K562 (cell line): Measurements from ENCODE around the gene KLHL24. TPM values are rescaled to one million over a fixed set of nuclear protein-coding genes. Genes with fewer than 3 reads are reported as not detected.

Source experiments
- ATAC-seq: fragments of 200-7000 bp; cut with Tn5 transposase; 3 replicates; pipeline ENCODE4 v1.9.1; 2020; ENCODE audit warnings: moderate library complexity
- BruUV-seq: library from RNA; stranded (reverse); fragments of 400-500 nt; replicated peaks from 2 replicates; lab custom pipeline; 2021; lab: Mats Ljungman, UMichigan
- CTCF ChIA-PET: fragments of 300-600 bp; formaldehyde crosslinking; extraction: SDS; loops from one replicate; lab custom pipeline; 2021; ENCODE audit warnings: low intra/inter-chr PET ratio; lab: Yijun Ruan, JAX
- POLR2A ChIA-PET: fragments of 300-600, 350-650 bp; sonication (Branson Sonifier 250); formaldehyde crosslinking; extraction: SDS; loops from one replicate; lab custom pipeline; 2021; ENCODE audit warnings: antibody characterized with exemption, inconsistent platforms; lab: Yijun Ruan, JAX
- DNase-seq, 4 experiments: peaks; one replicate each; pipeline versions ENCODE4 v3.0.0 to v3.0.0-alpha.2; 2011 to 2018; ENCODE audit warnings: low spot score in 3 of 4, mixed read lengths in 3 of 4; ENCODE audit errors: extremely low read depth in 1 of 4
- FAIRE-seq: peaks from 2 replicates; lab custom pipeline; 2011; peaks lifted over from hg19 to GRCh38; lab: Jason Lieb, UNC
- H2AFZ ChIP-seq: 2 replicates; pipeline ENCODE4 v1.6.0; 2011; ENCODE audit warnings: low read depth, low read length, control low read depth, inconsistent platforms
- H3K27ac ChIP-seq: fragments of 200-600 bp; 3 replicates; pipeline ENCODE4 v1.8.0; 2011; ENCODE audit warnings: low read depth, mild to moderate bottlenecking, control low read depth, inconsistent platforms, low read length, moderate library complexity, mixed read lengths; ENCODE audit errors: extremely low read depth
- H3K27me3 ChIP-seq, 2 experiments: fragments of 300-600 bp in 1 of 2; 2 replicates in 1 of 2; 3 replicates in 1 of 2; pipeline versions ENCODE4 v1.6.0 to v1.8.0; 2011; ENCODE audit warnings: inconsistent platforms in 2 of 2, low read length in 2 of 2, mild to moderate bottlenecking in 1 of 2, mixed read lengths in 1 of 2, moderate library complexity in 1 of 2; ENCODE audit not compliant: control insufficient read depth in 2 of 2, insufficient read depth in 2 of 2
- H3K36me3 ChIP-seq: fragments of 300-600 bp; 3 replicates; pipeline ENCODE4 v1.8.0; 2011; ENCODE audit warnings: mild to moderate bottlenecking, low read length, inconsistent platforms; ENCODE audit not compliant: control insufficient read depth, insufficient read depth
- H3K4me1 ChIP-seq, 2 experiments: fragments of 200-600 bp in 1 of 2; replicated peaks in 1 of 2; 2 replicates in 1 of 2; 3 replicates in 1 of 2; pipeline versions ENCODE4 v1.5.1 to v1.8.0; 2011; ENCODE audit warnings: inconsistent platforms in 2 of 2, low read length in 2 of 2, mild to moderate bottlenecking in 1 of 2, mixed read lengths in 1 of 2, moderate library complexity in 1 of 2; ENCODE audit not compliant: control insufficient read depth in 2 of 2, insufficient read depth in 2 of 2
- H3K4me2 ChIP-seq: 2 replicates; pipeline ENCODE4 v1.6.1; 2011; ENCODE audit warnings: low read length, control low read depth, inconsistent platforms, mixed read lengths; ENCODE audit not compliant: insufficient read depth
- H3K4me3 ChIP-seq: fragments of 200-600 bp; sonication (generic), shearing (Covaris generic); 2 replicates; pipeline ENCODE4 v1.5.1; 2016; ENCODE audit warnings: control low read depth, inconsistent platforms
- H3K79me2 ChIP-seq: fragments of 200-600 bp; 3 replicates; pipeline ENCODE4 v1.8.0; 2011; ENCODE audit warnings: low read length, inconsistent platforms; ENCODE audit not compliant: control insufficient read depth, insufficient read depth
- H3K9ac ChIP-seq, 2 experiments: 2 replicates each; pipeline versions ENCODE4 v1.6.0 to v1.6.1; 2011; ENCODE audit warnings: low read depth in 2 of 2, low read length in 2 of 2, control low read depth in 1 of 2, inconsistent platforms in 1 of 2, mild to moderate bottlenecking in 1 of 2, mixed read lengths in 1 of 2; ENCODE audit not compliant: insufficient read depth in 1 of 2
- H3K9me1 ChIP-seq: one replicate; pipeline ENCODE4 v1.6.0; 2011; ENCODE audit warnings: inconsistent platforms, mild to moderate bottlenecking, low read length, moderate library complexity; ENCODE audit not compliant: control insufficient read depth, insufficient read depth
- H3K9me3 ChIP-seq: replicated peaks from 2 replicates; pipeline ENCODE4 v1.5.1; 2011; ENCODE audit warnings: low read depth, low read length, inconsistent platforms; ENCODE audit not compliant: control insufficient read depth, insufficient read depth
- H4K20me1 ChIP-seq: replicated peaks from 2 replicates; pipeline ENCODE4 v1.6.1; 2011; ENCODE audit warnings: low read length, inconsistent platforms, mixed read lengths; ENCODE audit not compliant: control insufficient read depth, insufficient read depth
- ESRRB ChIP-seq: fragments of 250-450 bp; sonication (Bioruptor Pico); IDR thresholded peaks from 2 replicates; pipeline ENCODE4 v1.5.0; 2020; ENCODE audit warnings: mild to moderate bottlenecking, moderate library complexity, borderline replicate concordance
- JUNB ChIP-seq: fragments of 450-650 bp; formaldehyde crosslinking; conservative IDR thresholded peaks from 2 replicates; pipeline ENCODE4 v1.4.0; 2020; ENCODE audit warnings: mild to moderate bottlenecking
- MAFG ChIP-seq: fragments of 450-650 bp; conservative IDR thresholded peaks from 2 replicates; pipeline ENCODE4 v1.6.1; 2016; ENCODE audit warnings: missing genetic modification characterization, missing compliant biosample characterization
- NFYB ChIP-seq: IDR thresholded peaks from 2 replicates; pipeline ENCODE4 v1.6.1; 2011; ENCODE audit warnings: mild to moderate bottlenecking, moderate library complexity; ENCODE audit not compliant: insufficient read length; ENCODE audit errors: extremely low read depth
- PHF21A ChIP-seq: fragments of 450-650 bp; IDR thresholded peaks from 2 replicates; pipeline ENCODE4 v1.6.1; 2017; ENCODE audit warnings: low read depth, borderline replicate concordance
- RFX5 ChIP-seq: IDR thresholded peaks from 2 replicates; pipeline ENCODE4 v1.6.1; 2011; ENCODE audit warnings: low read depth, mild to moderate bottlenecking, improper control_type of control experiment, low read length
- SNAPC5 ChIP-seq: fragments of 250-450 bp; sonication (Bioruptor Pico); IDR thresholded peaks from 2 replicates; pipeline ENCODE4 v1.8.0; 2021; ENCODE audit warnings: moderate library complexity, mild to moderate bottlenecking, inconsistent platforms
- STAT5B ChIP-seq: fragments of 250-450 bp; sonication (Bioruptor Pico); IDR thresholded peaks from 2 replicates; pipeline ENCODE4 v1.8.0; 2021; ENCODE audit warnings: mild to moderate bottlenecking, inconsistent platforms
- ZC3H4 ChIP-seq: sonication (generic); formaldehyde crosslinking; IDR thresholded peaks from 2 replicates; pipeline ENCODE4 v1.9.0; 2021; ENCODE audit warnings: missing genetic modification reagents, borderline replicate concordance
- ZZZ3 ChIP-seq: fragments of 450-650 bp; IDR thresholded peaks from 2 replicates; pipeline ENCODE4 v1.6.1; 2016; ENCODE audit warnings: antibody characterized with exemption, mild to moderate bottlenecking, moderate library complexity
- WGBS: fragments of 100-300 bp; shearing (Covaris generic); methylation state at CpG from one replicate; pipeline ENCODE4 v1.1.6; 2016; ENCODE audit warnings: low coverage, mixed read lengths; ENCODE audit not compliant: insufficient coverage; ENCODE audit errors: missing lambda C conversion rate; 5-methylcytosine and 5-hydroxymethylcytosine counted together
- in situ Hi-C: fragments of 300-500 bp; cut with MboI; formaldehyde crosslinking; loops from 4 replicates; pipeline ENCODE4 v1.15.0; 2018; ENCODE audit warnings: inconsistent platforms, mixed read lengths
- intact Hi-C: fragments of 100-400 bp; cut with micrococcal nuclease; formaldehyde crosslinking; loops from 2 replicates; pipeline ENCODE4 v1.14.2; 2022
- polyA plus RNA-seq, 8 experiments: library from polyadenylated mRNA; depleted of rRNA in 4 of 8; stranded (reverse) in 5 of 8; unstranded in 3 of 8; fragments of >200 nt; fragmentation: Nextera tagmentation in 2 of 8; fragmentation: Illumina TruSeq in 1 of 8; extraction: Ambion mirVana in 2 of 8; extraction: Trizol in 1 of 8; gene quantifications; 2 replicates each; pipeline versions ENCODE4 v1.2.1 to v1.2.3, GENCODE V29; 2011 to 2014; ENCODE audit warnings: inconsistent platforms in 1 of 8, missing spikeins in 1 of 8
- total RNA-seq, 7 experiments: library from RNA; depleted of rRNA in 6 of 7; stranded (reverse); fragments of >200 nt in 6 of 7; fragmentation: Illumina TruSeq in 2 of 7; extraction: Trizol in 2 of 7; gene quantifications; 2 replicates each; pipeline versions ENCODE4 v1.2.1 to v1.2.3, GENCODE V29; 2011 to 2021; ENCODE audit warnings: low replicate concordance in 1 of 7
- TF ChIP-seq, protein P1 (sequence below): IDR thresholded peaks from 2 replicates; pipeline ENCODE4 v1.6.1; 2014; ENCODE audit warnings: antibody characterized with exemption
- TF ChIP-seq, protein P2 (sequence below): fragments of 250-450 bp; sonication (Bioruptor Pico); IDR thresholded peaks from 2 replicates; pipeline ENCODE4 v1.4.0; 2020; ENCODE audit warnings: mild to moderate bottlenecking, moderate library complexity, borderline replicate concordance

KLHL24 gene
- total and polyA plus RNA-seq, 9 of the 15 experiments (the other 6 are each of a cell fraction or from before 2014, with no cell fraction given), result 3.3 to 21.2 (median 14.2) TPM

DNA sequence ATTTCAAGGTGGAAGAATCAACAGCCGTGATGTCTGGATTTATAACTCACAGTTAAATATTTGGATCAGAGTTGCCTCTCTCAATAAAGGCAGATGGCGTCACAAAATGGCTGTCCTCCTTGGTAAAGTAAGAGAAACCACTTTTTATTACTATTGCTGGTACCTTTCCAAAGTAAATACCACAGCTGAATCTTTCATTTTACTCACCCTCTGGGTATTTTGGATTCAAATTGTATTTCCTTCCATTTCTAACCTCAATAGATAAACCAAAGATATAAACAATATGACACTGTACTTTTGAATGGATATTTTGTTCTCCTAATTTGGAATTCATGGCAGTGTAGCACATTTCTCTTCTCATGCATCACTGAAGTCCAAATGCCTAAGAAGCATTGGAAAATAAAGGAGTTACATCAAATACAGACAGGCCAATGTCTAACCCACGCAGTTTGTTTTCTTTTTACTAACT lies 29.5 kb downstream of the KLHL24 start:
- no peaks in the 10 kb centered on the region for H4K20me1 ChIP-seq
- no peaks in the 10 kb centered on the region for H3K4me1 ChIP-seq
- H3K4me2 ChIP-seq, result no peak overlapping the region
- H3K27ac ChIP-seq, result no peak overlapping the region
- ATAC-seq, result no peak
- H3K36me3 ChIP-seq, result no peaks in the 10 kb centered on the region
- no TSS peak for BruUV-seq
- no peaks in the 10 kb centered on the region for H3K79me2 ChIP-seq
- no peak overlapping the region for H3K4me3 ChIP-seq
- POLR2A ChIA-PET, result no interaction called here
- no peak for DNase-seq
- no peak for FAIRE-seq
- no peaks in the 10 kb centered on the region for H3K9me1 ChIP-seq
- no peak overlapping the region for H3K9ac ChIP-seq
- 55% methylated on average over 3 of the region's 3 CpGs for WGBS
- H3K9me3 ChIP-seq, result no peaks in the 10 kb centered on the region
- CTCF ChIA-PET, result no interaction called here
- no peak overlapping the region for H2AFZ ChIP-seq
- in situ Hi-C loops, result no loop called here
- TF ChIP-seq NFYB (no peak), ZZZ3 (no peak), ESRRB (CRISPR knock-in tag) (no peak), STAT5B (CRISPR knock-in tag) (no peak), SNAPC5 (CRISPR knock-in tag) (no peak), MAFG (tag) (no peak), JUNB (CRISPR knock-in tag) (no peak), ZC3H4 (CRISPR knock-in tag) (no peak), PHF21A (no peak), RFX5 (no peak)
- TF ChIP-seq, protein P1, sequence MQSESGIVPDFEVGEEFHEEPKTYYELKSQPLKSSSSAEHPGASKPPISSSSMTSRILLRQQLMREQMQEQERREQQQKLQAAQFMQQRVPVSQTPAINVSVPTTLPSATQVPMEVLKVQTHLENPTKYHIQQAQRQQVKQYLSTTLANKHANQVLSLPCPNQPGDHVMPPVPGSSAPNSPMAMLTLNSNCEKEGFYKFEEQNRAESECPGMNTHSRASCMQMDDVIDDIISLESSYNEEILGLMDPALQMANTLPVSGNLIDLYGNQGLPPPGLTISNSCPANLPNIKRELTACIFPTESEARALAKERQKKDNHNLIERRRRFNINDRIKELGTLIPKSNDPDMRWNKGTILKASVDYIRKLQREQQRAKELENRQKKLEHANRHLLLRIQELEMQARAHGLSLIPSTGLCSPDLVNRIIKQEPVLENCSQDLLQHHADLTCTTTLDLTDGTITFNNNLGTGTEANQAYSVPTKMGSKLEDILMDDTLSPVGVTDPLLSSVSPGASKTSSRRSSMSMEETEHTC, result no peak
- TF ChIP-seq, protein P2, sequence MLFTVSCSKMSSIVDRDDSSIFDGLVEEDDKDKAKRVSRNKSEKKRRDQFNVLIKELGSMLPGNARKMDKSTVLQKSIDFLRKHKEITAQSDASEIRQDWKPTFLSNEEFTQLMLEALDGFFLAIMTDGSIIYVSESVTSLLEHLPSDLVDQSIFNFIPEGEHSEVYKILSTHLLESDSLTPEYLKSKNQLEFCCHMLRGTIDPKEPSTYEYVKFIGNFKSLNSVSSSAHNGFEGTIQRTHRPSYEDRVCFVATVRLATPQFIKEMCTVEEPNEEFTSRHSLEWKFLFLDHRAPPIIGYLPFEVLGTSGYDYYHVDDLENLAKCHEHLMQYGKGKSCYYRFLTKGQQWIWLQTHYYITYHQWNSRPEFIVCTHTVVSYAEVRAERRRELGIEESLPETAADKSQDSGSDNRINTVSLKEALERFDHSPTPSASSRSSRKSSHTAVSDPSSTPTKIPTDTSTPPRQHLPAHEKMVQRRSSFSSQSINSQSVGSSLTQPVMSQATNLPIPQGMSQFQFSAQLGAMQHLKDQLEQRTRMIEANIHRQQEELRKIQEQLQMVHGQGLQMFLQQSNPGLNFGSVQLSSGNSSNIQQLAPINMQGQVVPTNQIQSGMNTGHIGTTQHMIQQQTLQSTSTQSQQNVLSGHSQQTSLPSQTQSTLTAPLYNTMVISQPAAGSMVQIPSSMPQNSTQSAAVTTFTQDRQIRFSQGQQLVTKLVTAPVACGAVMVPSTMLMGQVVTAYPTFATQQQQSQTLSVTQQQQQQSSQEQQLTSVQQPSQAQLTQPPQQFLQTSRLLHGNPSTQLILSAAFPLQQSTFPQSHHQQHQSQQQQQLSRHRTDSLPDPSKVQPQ, result no peak
- intact Hi-C loops, result no loop called here
- no peaks in the 10 kb centered on the region for H3K27me3 ChIP-seq
